WTC11 (cell line): ENCODE data around the gene KRT82.

Source experiments
- AFF4 ChIP-seq: sonication (generic); formaldehyde crosslinking; IDR thresholded peaks from 2 replicates; pipeline ENCODE4 v1.8.1; 2023; ENCODE audit warnings: mild to moderate bottlenecking, missing genetic modification reagents, borderline replicate concordance
- CTCF ChIP-seq: fragments of 200-600 bp; IDR thresholded peaks from 2 replicates; pipeline ENCODE4 v1.8.0; 2022; ENCODE audit warnings: antibody characterized with exemption
- FOXP1 ChIP-seq: sonication (generic); formaldehyde crosslinking; IDR thresholded peaks from 2 replicates; pipeline ENCODE4 v1.8.0; 2022; ENCODE audit warnings: missing genetic modification reagents, mild to moderate bottlenecking, moderate library complexity, borderline replicate concordance
- ZNF219 ChIP-seq: sonication (generic); formaldehyde crosslinking; IDR thresholded peaks from 2 replicates; pipeline ENCODE4 v1.8.0; 2023; ENCODE audit warnings: missing genetic modification reagents, mild to moderate bottlenecking, borderline replicate concordance

- TF ChIP-seq FOXP1 (CRISPR knock-in tag) (no peak), ZNF219 (no peak), CTCF (no peak), AFF4 (no peak)
These were observed 36.3 kb downstream of the KRT82 start for GRCh38 chr12:52369809-52370208.
